Trophoblast cell (in vitro differentiated cells and primary cell): ENCODE results near the gene ZNHIT1.

Experiments
- DNase-seq, 2 donors: peaks; one replicate each; pipeline ENCODE4 v3.0.0-alpha.2; 2016
- H2AFZ ChIP-seq: 2 replicates; pipeline ENCODE4 v1.6.1; 2013; ENCODE audit warnings: low read length, moderate library complexity, mild to moderate bottlenecking; ENCODE audit not compliant: insufficient read depth, poor library complexity
- H2AK5ac ChIP-seq: 2 replicates; pipeline ENCODE4 v1.6.1; 2013; ENCODE audit warnings: mild to moderate bottlenecking, low read length
- H2BK120ac ChIP-seq: 2 replicates; pipeline ENCODE4 v1.6.1; 2013; ENCODE audit warnings: low read length, mild to moderate bottlenecking, moderate library complexity; ENCODE audit not compliant: insufficient read depth, poor library complexity
- H2BK12ac ChIP-seq: 2 replicates; pipeline ENCODE4 v1.6.1; 2013; ENCODE audit warnings: mild to moderate bottlenecking, low read length, moderate library complexity
- H2BK5ac ChIP-seq: 2 replicates; pipeline ENCODE4 v1.6.1; 2013; ENCODE audit warnings: low read length, low read depth, moderate library complexity, mild to moderate bottlenecking; ENCODE audit not compliant: poor library complexity
- H3K14ac ChIP-seq: 2 replicates; pipeline ENCODE4 v1.6.1; 2013; ENCODE audit warnings: mild to moderate bottlenecking, low read length
- H3K18ac ChIP-seq: 2 replicates; pipeline ENCODE4 v1.6.1; 2013; ENCODE audit warnings: mild to moderate bottlenecking, low read length
- H3K23ac ChIP-seq: 2 replicates; pipeline ENCODE4 v1.6.1; 2013; ENCODE audit warnings: low read length
- H3K27ac ChIP-seq: 2 replicates; pipeline ENCODE4 v1.5.1; 2013; ENCODE audit warnings: low read depth, mild to moderate bottlenecking, inconsistent platforms, low read length, moderate library complexity
- H3K27me3 ChIP-seq: 2 replicates; pipeline ENCODE4 v1.6.1; 2013; ENCODE audit warnings: inconsistent platforms, mild to moderate bottlenecking, low read length, moderate library complexity; ENCODE audit not compliant: insufficient read depth
- H3K36me3 ChIP-seq, 2 experiments: 1 replicate in 1 of 2; 2 replicates in 1 of 2; pipeline ENCODE4 v1.6.1; 2013; ENCODE audit warnings: low read length in 2 of 2, mild to moderate bottlenecking in 2 of 2, moderate library complexity in 1 of 2; ENCODE audit not compliant: insufficient read depth in 2 of 2, control insufficient read depth in 1 of 2
- H3K4ac ChIP-seq: 2 replicates; pipeline ENCODE4 v1.6.1; 2013; ENCODE audit warnings: low read depth, mild to moderate bottlenecking, low read length, moderate library complexity
- H3K4me1 ChIP-seq, 2 experiments: 1 replicate in 1 of 2; 2 replicates in 1 of 2; pipeline ENCODE4 v1.6.1; 2013; ENCODE audit warnings: low read length in 2 of 2, mild to moderate bottlenecking in 2 of 2, moderate library complexity in 1 of 2; ENCODE audit not compliant: insufficient read depth in 2 of 2, control insufficient read depth in 1 of 2
- H3K4me2 ChIP-seq: 2 replicates; pipeline ENCODE4 v1.6.1; 2013; ENCODE audit warnings: inconsistent platforms, mild to moderate bottlenecking, low read length, moderate library complexity
- H3K4me3 ChIP-seq: 2 replicates; pipeline ENCODE4 v1.5.1; 2013; ENCODE audit warnings: mild to moderate bottlenecking, low read depth, low read length, inconsistent platforms
- H3K79me1 ChIP-seq: one replicate; pipeline ENCODE4 v1.6.1; 2013; ENCODE audit warnings: low read length
- H3K79me2 ChIP-seq: 2 replicates; pipeline ENCODE4 v1.6.1; 2013; ENCODE audit warnings: low read length, mild to moderate bottlenecking; ENCODE audit not compliant: control insufficient read depth, insufficient read depth, poor library complexity
- H3K9ac ChIP-seq: 2 replicates; pipeline ENCODE4 v1.6.1; 2013; ENCODE audit warnings: mild to moderate bottlenecking, low read length
- H3K9me3 ChIP-seq: 2 replicates; pipeline ENCODE4 v1.6.1; 2013; ENCODE audit warnings: low read depth, mild to moderate bottlenecking, control low read depth, inconsistent platforms, low read length; ENCODE audit not compliant: insufficient read depth
- H4K12ac ChIP-seq: 2 replicates; pipeline ENCODE4 v1.6.1; 2013; ENCODE audit warnings: low read depth, mild to moderate bottlenecking, low read length, moderate library complexity
- H4K8ac ChIP-seq: 2 replicates; pipeline ENCODE4 v1.6.1; 2013; ENCODE audit warnings: low read depth, mild to moderate bottlenecking, low read length, moderate library complexity
- H4K91ac ChIP-seq: one replicate; pipeline ENCODE4 v1.6.1; 2013; ENCODE audit warnings: low read depth, mild to moderate bottlenecking, low read length, moderate library complexity
- WGBS: extraction: QIAGEN DNeasy Blood & Tissue Kit; methylation state at CpG from one replicate; pipeline ENCODE4 v1.1.7; 2013; ENCODE audit warnings: missing lambda C conversion rate; ENCODE audit not compliant: insufficient read length, insufficient coverage; ENCODE audit errors: extremely low coverage; 5-methylcytosine and 5-hydroxymethylcytosine counted together

The ZNHIT1 gene

DNA sequence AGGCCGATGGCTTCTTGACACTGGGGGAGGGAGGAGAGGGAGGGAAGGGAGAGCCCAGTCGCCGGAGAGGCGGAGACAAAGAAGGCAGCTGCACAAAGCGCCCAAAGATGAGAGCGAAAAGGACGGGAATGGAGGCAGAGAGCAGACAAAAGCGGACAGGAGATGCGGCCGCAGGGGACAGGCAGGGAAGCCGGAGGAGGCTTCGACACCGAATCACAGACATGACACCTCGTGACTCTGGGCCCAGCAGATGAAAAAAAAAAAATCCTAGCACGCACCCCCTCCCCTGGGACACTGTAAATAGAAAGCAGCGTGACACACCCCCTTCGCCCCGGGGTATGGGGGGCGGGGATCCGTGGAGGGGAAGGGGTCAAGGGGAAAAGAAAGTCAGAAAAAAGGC, 38.8 kb upstream of the ZNHIT1 start:
- peak overlapping the region; percentile 2 for H3K4me2 ChIP-seq
- H3K18ac ChIP-seq, result no peak overlapping the region
- H3K79me1 ChIP-seq, result no peaks in the 10 kb centered on the region
- peaks cover 39% of the 10 kb centered on the region for H3K27me3 ChIP-seq
- H2BK5ac ChIP-seq, result no peak overlapping the region
- no peak overlapping the region for H4K8ac ChIP-seq
- WGBS, result no CpG with 5 or more reads among the region's 20 CpGs
- no peak overlapping the region for H2AK5ac ChIP-seq
- no peak overlapping the region for H4K91ac ChIP-seq
- no peaks in the 10 kb centered on the region for H3K4me1 ChIP-seq
- H3K23ac ChIP-seq, result no peak overlapping the region
- H3K36me3 ChIP-seq, result no peaks in the 10 kb centered on the region
- H2BK120ac ChIP-seq, result no peak overlapping the region
- no peak overlapping the region for H4K12ac ChIP-seq
- no peak overlapping the region for H2AFZ ChIP-seq
- H2BK12ac ChIP-seq, result no peak overlapping the region
- no peak overlapping the region for H3K4me3 ChIP-seq
- H3K9ac ChIP-seq, result no peak overlapping the region
- peaks cover 8% of the 10 kb centered on the region for H3K9me3 ChIP-seq
- H3K79me2 ChIP-seq, result no peaks in the 10 kb centered on the region
- no peak overlapping the region for H3K27ac ChIP-seq
- H3K4ac ChIP-seq, result no peak overlapping the region
- no peak for DNase-seq
- H3K14ac ChIP-seq, result no peak overlapping the region

DNA sequence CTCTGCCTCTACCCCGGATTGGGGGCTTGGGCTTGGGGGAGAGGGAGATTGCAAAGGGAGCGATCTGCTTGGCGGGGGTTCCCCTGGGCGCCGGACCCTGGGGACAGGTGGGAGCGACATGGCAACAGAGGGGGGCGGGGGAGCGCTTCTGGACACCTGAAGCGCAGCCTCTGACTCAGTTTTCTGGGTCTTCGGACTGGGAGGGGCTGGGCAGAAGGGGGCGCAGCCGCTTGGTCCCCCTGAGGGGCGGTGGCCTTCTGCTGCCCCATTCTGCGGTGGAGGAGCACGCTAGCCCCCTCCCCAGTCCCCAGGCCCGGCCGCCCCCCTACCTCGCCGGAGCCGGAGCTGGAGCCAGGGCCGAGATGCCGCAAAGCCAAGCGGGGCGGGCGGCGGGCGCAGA, 38.3 kb upstream of the ZNHIT1 start:
- no peak overlapping the region for H2AFZ ChIP-seq
- H4K8ac ChIP-seq, result no peak overlapping the region
- H3K14ac ChIP-seq, result no peak overlapping the region
- H2AK5ac ChIP-seq, result no peak overlapping the region
- no peak overlapping the region for H3K27ac ChIP-seq
- no peak overlapping the region for H2BK120ac ChIP-seq
- no peak for DNase-seq
- H3K4me2 ChIP-seq, result no peak overlapping the region
- no peak overlapping the region for H3K4ac ChIP-seq
- no peak overlapping the region for H3K23ac ChIP-seq
- H3K79me2 ChIP-seq, result no peaks in the 10 kb centered on the region
- no peak overlapping the region for H4K91ac ChIP-seq
- no peaks in the 10 kb centered on the region for H3K36me3 ChIP-seq
- no CpG with 5 or more reads among the region's 27 CpGs for WGBS
- no peak overlapping the region for H3K4me3 ChIP-seq
- peaks cover 4% of the 10 kb centered on the region for H3K9me3 ChIP-seq
- H4K12ac ChIP-seq, result no peak overlapping the region
- H2BK12ac ChIP-seq, result no peak overlapping the region
- no peaks in the 10 kb centered on the region for H3K4me1 ChIP-seq
- no peaks in the 10 kb centered on the region for H3K79me1 ChIP-seq
- peaks cover 33% of the 10 kb centered on the region for H3K27me3 ChIP-seq
- no peak overlapping the region for H2BK5ac ChIP-seq
- no peak overlapping the region for H3K18ac ChIP-seq
- no peak overlapping the region for H3K9ac ChIP-seq

DNA sequence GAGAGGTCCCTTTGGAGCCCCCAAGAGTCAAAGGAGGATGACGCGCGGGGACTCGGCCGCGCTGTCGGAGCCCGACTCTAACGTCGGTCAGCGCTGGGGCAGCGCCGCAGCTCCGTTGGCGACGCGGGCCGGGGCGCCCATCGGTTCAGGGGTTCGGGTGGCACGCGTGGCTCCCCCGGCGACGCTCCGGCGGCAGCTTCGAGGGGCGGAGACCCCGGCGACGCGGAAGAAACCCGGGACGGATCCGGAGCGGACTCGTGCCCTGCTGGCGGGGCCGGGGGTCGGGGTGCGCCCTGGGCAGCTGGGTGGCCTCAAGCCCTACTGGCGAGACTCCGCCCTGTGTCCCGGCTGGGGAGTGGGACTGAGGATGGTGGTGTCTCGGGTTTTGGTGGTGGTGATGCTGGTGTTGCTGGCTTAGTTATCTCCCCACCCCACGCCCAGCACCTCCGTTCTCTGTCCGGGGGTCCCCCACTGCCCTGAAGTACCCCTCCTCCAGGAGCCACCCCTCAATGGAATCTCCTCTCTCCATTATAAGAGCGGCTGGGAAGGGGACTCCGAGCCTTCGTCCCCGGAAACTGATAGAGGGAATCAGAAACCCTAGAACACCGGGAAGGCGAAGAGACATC, 37.7 kb upstream of the ZNHIT1 start, which contains the start of gene NAT16:
Gene NAT16, minus strand, starts transcription at position 164 of the 626 bp plus-strand sequence. CDS start 5,486 bp downstream, outside the sequence.
- Histone ChIP-seq H4K8ac (no peak within 1 kb of the TSS), H3K79me2 (no peaks in the 10 kb centered on the region), H4K91ac (no peak within 1 kb of the TSS), H3K27me3 (peaks cover 33% of the 10 kb centered on the region), H3K27ac (no peak within 1 kb of the TSS), H3K4me3 (no peak within 1 kb of the TSS), H3K9me3 (peaks cover 4% of the 10 kb centered on the region), H2AFZ (no peak within 1 kb of the TSS), H2BK120ac (no peak within 1 kb of the TSS), H3K79me1 (no peaks in the 10 kb centered on the region), H3K23ac (no peak within 1 kb of the TSS), H4K12ac (no peak within 1 kb of the TSS), H3K18ac (no peak within 1 kb of the TSS), H3K4me1 (no peaks in the 10 kb centered on the region), H3K4me2 (peak within 1 kb of the TSS; percentile 43), H3K36me3 (no peaks in the 10 kb centered on the region), H3K9ac (no peak within 1 kb of the TSS), H2AK5ac (no peak within 1 kb of the TSS), H3K4ac (no peak within 1 kb of the TSS), H2BK5ac (no peak within 1 kb of the TSS), H2BK12ac (no peak within 1 kb of the TSS), H3K14ac (no peak within 1 kb of the TSS)
- DNase-seq, result no peak
- no CpG with 5 or more reads among the region's 56 CpGs for WGBS

DNA sequence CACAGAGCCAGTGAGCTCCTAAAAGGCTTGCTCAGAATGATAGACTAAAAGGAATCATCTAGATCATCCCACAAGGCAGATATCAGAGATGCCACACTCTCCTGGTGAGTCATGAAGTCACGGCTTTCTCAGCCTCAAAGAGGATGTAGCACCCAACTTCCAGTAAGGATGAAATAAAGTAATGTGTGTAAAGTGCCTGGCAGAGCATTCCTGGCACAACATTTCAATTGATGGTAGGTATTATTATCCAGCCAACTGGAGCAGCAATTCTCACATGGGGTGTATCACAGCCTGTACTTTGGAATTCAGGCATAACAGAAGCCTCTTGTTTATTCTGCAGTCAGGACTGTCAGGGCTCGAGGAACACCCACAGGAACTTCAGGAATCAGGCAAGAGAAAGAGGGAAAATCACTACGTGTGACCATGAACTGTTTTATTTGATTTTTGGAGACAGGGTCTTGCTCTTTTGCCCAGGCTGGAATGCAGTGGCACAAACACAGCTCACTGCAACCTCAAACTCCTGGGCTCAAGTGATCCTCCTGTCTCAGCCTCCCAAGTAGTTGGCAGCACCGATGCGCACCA, 32.6 kb upstream of the ZNHIT1 start:
- Histone ChIP-seq H3K18ac (no peak overlapping the region), H2AFZ (no peak overlapping the region), H3K27ac (no peak overlapping the region), H3K9ac (no peak overlapping the region), H3K4me2 (no peak overlapping the region), H3K9me3 (peaks cover under 1% of the 10 kb centered on the region), H3K4me3 (no peak overlapping the region), H4K91ac (no peak overlapping the region), H4K12ac (no peak overlapping the region), H2BK120ac (no peak overlapping the region), H2AK5ac (no peak overlapping the region), H3K36me3 (no peaks in the 10 kb centered on the region), H2BK5ac (no peak overlapping the region), H3K23ac (no peak overlapping the region), H4K8ac (no peak overlapping the region), H3K4ac (no peak overlapping the region), H3K79me1 (no peaks in the 10 kb centered on the region), H3K79me2 (no peaks in the 10 kb centered on the region), H3K14ac (no peak overlapping the region), H3K4me1 (no peaks in the 10 kb centered on the region), H3K27me3 (peaks cover 8% of the 10 kb centered on the region), H2BK12ac (no peak overlapping the region)
- DNase-seq, result no peak
- WGBS, result no CpG with 5 or more reads among the region's 5 CpGs
